Endometrial microvascular endothelial cells (primary cell): Measurements from ENCODE around the gene SF3A2. TPM values are rescaled to one million over a fixed set of nuclear protein-coding genes. Genes with fewer than 3 reads are reported as not detected.

ENCODE experiments used
- in situ Hi-C: cut with HindIII; loops from 2 replicates; pipeline ENCODE4 v1.10.0; 2017; ENCODE audit warnings: low sequenced_read_pairs, low pct_unique_long_range_greater_than_20kb; ENCODE audit errors: inconsistent ontology term
- total RNA-seq: library from RNA; depleted of rRNA; stranded (reverse); fragments of >200 nt; gene quantifications from one replicate; pipeline ENCODE4 v1.2.3, GENCODE V29; 2015; ENCODE audit errors: inconsistent ontology term

SF3A2 gene
- total RNA-seq, 1 donor from 2014 or later: 51.0 TPM

- in situ Hi-C loops: no loop called here
Measured at GRCh38 chr19:2249880-2250765, 13.5 kb downstream of the SF3A2 start.

- in situ Hi-C loops: no loop called here
Measured at GRCh38 chr19:2250766-2251105, 14.1 kb downstream of the SF3A2 start.

GRCh38 chr19:2251106-2252054 is 14.8 kb downstream of the SF3A2 start:
- in situ Hi-C loops: no loop called here

GRCh38 chr19:2252055-2252796 is 15.6 kb downstream of the SF3A2 start:
- in situ Hi-C loops: no loop called here

- in situ Hi-C loops: no loop called here
Measured at GRCh38 chr19:2252797-2253105, 16.1 kb downstream of the SF3A2 start.

GRCh38 chr19:2253106-2254063 is 16.8 kb downstream of the SF3A2 start:
- in situ Hi-C loops: no loop called here

GRCh38 chr19:2254064-2254872 is 17.6 kb downstream of the SF3A2 start:
- in situ Hi-C loops: no loop called here

GRCh38 chr19:2255112-2255845 is 18.7 kb downstream of the SF3A2 start:
- in situ Hi-C loops: no loop called here

GRCh38 chr19:2255982-2256685 is 19.5 kb downstream of the SF3A2 start, which contains the start of gene JSRP1:
TSS of gene JSRP1 (minus strand) at chr19:2256417. CDS start at chr19:2255314, 1,103 bp downstream.
- in situ Hi-C loops: no loop called here

GRCh38 chr19:2259336-2259735 is 22.7 kb downstream of the SF3A2 start:
- in situ Hi-C loops: no loop called here

- in situ Hi-C loops: no loop called here
Measured at GRCh38 chr19:2260341-2260805, 23.7 kb downstream of the SF3A2 start.

GRCh38 chr19:2261438-2262172 is 25.0 kb downstream of the SF3A2 start:
- in situ Hi-C loops: no loop called here

GRCh38 chr19:2266183-2266993 is 29.8 kb downstream of the SF3A2 start:
- in situ Hi-C loops: no loop called here

- in situ Hi-C loops: no loop called here
Measured at GRCh38 chr19:2268480-2268830, 31.8 kb downstream of the SF3A2 start.

- in situ Hi-C loops: no loop called here
Measured at GRCh38 chr19:2268861-2269243, 32.2 kb downstream of the SF3A2 start.
